ENCODE measurements around the gene TMEM151B. TPM values are rescaled to one million over a fixed set of nuclear protein-coding genes. Genes with fewer than 3 reads are reported as not detected.

The TMEM151B gene
- total and polyA plus RNA-seq, 2 of the 13 experiments (the other 11 are each of a cell fraction or from before 2014, with no cell fraction given), result not detected

GRCh38 chr6:44302856-44303255, 32.6 kb downstream of the TMEM151B start (continued):
- TF ChIP-seq ASH2L (IDR thresholded peaks at IDR 0.05; ENCODE audit: insufficient read length, low read depth, low read length), result no peak
- no peak for TF ChIP-seq AKNA (CRISPR knock-in tag; IDR thresholded peaks at IDR 0.05; ENCODE audit: borderline replicate concordance)
- TF ChIP-seq MED13 (CRISPR knock-in tag; IDR thresholded peaks at IDR 0.05), result no peak
- TF ChIP-seq ZBTB38 (CRISPR knock-in tag; IDR thresholded peaks at IDR 0.05), result no peak
- TF ChIP-seq, protein P1, sequence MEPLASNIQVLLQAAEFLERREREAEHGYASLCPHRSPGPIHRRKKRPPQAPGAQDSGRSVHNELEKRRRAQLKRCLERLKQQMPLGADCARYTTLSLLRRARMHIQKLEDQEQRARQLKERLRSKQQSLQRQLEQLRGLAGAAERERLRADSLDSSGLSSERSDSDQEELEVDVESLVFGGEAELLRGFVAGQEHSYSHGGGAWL (CRISPR knock-in tag; IDR thresholded peaks at IDR 0.05), result no peak
- no peak for TF ChIP-seq KDM2A (CRISPR knock-in tag; IDR thresholded peaks at IDR 0.05; ENCODE audit: borderline replicate concordance, low read depth)
- no peak for TF ChIP-seq TRIM24 (CRISPR knock-in tag; IDR thresholded peaks at IDR 0.05)
- no peak for TF ChIP-seq KLF16 (CRISPR knock-in tag; IDR thresholded peaks at IDR 0.05)
- TF ChIP-seq GABPB1 (CRISPR knock-in tag; IDR thresholded peaks at IDR 0.05), result no peak
- no peak for TF ChIP-seq ZNF513 (CRISPR knock-in tag; conservative IDR thresholded peaks at IDR 0.05)
- no peak for TF ChIP-seq ZNF337 (CRISPR knock-in tag; IDR thresholded peaks at IDR 0.05; ENCODE audit: borderline replicate concordance, low read depth)

Data from HepG2 (cell line).